A673 (cell line): ENCODE results near the gene PHC2.

Source experiments
- EZH2 ChIP-seq: fragments of 200-600 bp; sonication (generic); IDR thresholded peaks from 2 replicates; pipeline ENCODE4 v1.6.1; 2017; ENCODE audit warnings: borderline replicate concordance, low read depth, mild to moderate bottlenecking, mixed read lengths, antibody characterized with exemption, low read length; ENCODE audit not compliant: poor library complexity, severe bottlenecking
- TF ChIP-seq, protein P1 (sequence below): fragments of 300-800, 200-600 bp; sonication (generic); conservative IDR thresholded peaks from 2 replicates; pipeline ENCODE4 v1.5.1; 2017; ENCODE audit warnings: low read depth, mild to moderate bottlenecking, antibody characterized with exemption, low read length, moderate library complexity, mixed read lengths

DNA sequence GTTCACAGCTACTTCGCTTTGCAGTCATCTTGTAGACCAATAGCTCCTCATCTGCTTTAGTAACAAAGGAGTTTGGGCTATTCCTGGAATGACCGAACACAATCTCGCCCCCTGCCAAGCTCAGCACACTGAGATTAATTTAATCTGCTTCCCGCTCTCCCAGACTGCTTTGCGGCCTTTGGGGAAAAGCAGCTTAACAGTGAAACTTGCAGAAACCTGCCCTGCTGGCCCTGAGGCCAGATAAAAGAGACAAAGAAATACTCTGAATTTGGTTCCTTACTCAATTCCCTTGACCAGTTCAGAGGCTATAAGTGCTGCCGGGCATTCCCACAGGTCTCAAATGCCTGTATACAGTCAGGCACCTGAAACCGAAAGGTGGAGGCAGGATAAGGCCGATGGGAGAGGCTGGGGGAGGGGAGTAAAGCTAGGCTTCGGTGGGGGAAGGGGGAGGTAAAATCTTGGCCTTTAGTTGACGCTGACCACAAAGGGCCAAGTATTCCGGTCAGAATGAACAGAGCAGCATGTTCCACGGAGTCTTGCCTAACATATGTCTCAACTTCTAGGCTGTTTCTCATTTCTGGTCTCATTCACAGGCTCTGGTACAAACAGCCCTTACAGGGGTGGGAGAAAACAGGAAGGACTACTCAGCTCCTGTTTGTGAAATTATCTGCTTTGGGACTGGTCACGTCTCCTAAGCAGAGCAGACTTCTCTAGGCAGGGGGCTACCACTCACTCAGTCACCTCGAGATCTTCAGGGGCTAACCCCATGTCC, 92.3 kb downstream of the PHC2 start:
- TF ChIP-seq, protein P1, sequence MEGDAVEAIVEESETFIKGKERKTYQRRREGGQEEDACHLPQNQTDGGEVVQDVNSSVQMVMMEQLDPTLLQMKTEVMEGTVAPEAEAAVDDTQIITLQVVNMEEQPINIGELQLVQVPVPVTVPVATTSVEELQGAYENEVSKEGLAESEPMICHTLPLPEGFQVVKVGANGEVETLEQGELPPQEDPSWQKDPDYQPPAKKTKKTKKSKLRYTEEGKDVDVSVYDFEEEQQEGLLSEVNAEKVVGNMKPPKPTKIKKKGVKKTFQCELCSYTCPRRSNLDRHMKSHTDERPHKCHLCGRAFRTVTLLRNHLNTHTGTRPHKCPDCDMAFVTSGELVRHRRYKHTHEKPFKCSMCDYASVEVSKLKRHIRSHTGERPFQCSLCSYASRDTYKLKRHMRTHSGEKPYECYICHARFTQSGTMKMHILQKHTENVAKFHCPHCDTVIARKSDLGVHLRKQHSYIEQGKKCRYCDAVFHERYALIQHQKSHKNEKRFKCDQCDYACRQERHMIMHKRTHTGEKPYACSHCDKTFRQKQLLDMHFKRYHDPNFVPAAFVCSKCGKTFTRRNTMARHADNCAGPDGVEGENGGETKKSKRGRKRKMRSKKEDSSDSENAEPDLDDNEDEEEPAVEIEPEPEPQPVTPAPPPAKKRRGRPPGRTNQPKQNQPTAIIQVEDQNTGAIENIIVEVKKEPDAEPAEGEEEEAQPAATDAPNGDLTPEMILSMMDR: no peak
- TF ChIP-seq EZH2: no peak
